HG03457 (cell line): ENCODE results near the gene PABPC1L2B.
"Not testable (repeated sequence)": the region's sequence is repeated elsewhere in the genome, so short reads cannot be mapped to it uniquely, and the experiment has no call there.

Experiments used
- ATAC-seq: cut with Tn5 transposase; IDR thresholded peaks from one replicate; pipeline ENCODE4 v1.9.1; 2021; ENCODE audit warnings: moderate number of reproducible peaks; ENCODE audit not compliant: unreplicated experiment

PABPC1L2B gene

GRCh38 chrX:73002733-73003132, at the start of gene PABPC1L2B:
PABPC1L2B (plus strand) TSS chrX:73002939; CDS start chrX:73003643, 704 bp downstream.
- not testable (repeated sequence) for ATAC-seq

GRCh38 chrX:72959971-72960370, 42.8 kb upstream of the PABPC1L2B start:
- not testable (repeated sequence) for ATAC-seq

GRCh38 chrX:72971859-72972258, 30.9 kb upstream of the PABPC1L2B start:
- not testable (repeated sequence) for ATAC-seq

- ATAC-seq, result not testable (repeated sequence)
These were observed 27.9 kb upstream of the PABPC1L2B start for GRCh38 chrX:72974885-72975284.

GRCh38 chrX:72980894-72981469, 21.8 kb upstream of the PABPC1L2B start:
- not testable (repeated sequence) for ATAC-seq

- not testable (repeated sequence) for ATAC-seq
These were observed 1.3 kb downstream of the PABPC1L2B start for GRCh38 chrX:73004032-73004431.

- ATAC-seq, result no peak
These were observed 18.8 kb downstream of the PABPC1L2B start for GRCh38 chrX:73021361-73022092.

GRCh38 chrX:73022093-73022445, 19.3 kb downstream of the PABPC1L2B start:
- not testable (repeated sequence) for ATAC-seq

- no peak for ATAC-seq
These were observed 26.1 kb downstream of the PABPC1L2B start for GRCh38 chrX:73028876-73029275.
